ENCODE measurements around the gene WEE2.
"Not testable (repeated sequence)": the region's sequence is repeated elsewhere in the genome, so short reads cannot be mapped to it uniquely, and the experiment has no call there.

WEE2 gene

GRCh38 chr7:141708351-141708750 lies at the start of gene WEE2:
WEE2 (plus strand) TSS chr7:141708353; CDS start chr7:141708759, 406 bp downstream.
- DNase-seq: no peak

DNA sequence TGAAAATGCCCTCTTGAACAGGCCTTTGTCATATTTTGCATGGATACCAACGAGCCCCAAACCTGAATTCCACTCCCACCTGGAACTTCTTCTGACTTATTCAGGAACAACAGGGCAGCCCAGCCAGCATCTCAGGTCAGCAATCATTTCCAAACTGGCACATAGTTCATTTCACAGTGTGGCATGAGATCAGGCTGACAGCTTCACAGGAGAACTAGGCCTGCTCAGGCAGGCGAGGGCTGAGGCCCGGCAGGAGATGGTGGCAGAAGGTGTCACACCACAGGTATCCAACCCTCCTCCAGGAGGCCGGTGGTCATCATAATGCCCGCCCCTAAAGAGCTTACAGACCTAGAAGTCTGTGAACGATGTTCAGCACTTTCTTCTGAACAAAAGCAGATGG lies 48.7 kb upstream of the WEE2 start:
- DNase-seq: no peak

DNA sequence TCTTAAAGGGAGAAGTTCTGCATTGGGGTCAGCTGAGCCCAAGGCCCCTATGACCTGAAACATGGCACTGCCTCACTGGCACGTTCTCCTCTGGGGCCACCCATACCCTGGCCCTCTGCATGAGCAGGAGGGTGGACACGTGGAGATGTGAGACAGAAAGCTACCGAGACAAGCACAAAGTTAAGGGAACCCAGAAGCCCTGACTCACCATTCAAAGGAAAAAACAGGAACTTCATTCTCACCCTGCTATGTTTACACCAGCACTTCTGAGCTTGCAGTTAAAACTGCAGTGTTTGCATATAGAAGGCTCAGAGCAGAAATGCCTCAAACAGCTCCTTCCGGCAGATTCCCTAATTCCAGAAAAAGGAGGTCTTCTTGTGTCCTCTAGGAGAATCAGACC lies 47.9 kb upstream of the WEE2 start:
- DNase-seq: no peak

GRCh38 chr7:141663081-141663849 lies 44.9 kb upstream of the WEE2 start:
- no peak for DNase-seq

DNA sequence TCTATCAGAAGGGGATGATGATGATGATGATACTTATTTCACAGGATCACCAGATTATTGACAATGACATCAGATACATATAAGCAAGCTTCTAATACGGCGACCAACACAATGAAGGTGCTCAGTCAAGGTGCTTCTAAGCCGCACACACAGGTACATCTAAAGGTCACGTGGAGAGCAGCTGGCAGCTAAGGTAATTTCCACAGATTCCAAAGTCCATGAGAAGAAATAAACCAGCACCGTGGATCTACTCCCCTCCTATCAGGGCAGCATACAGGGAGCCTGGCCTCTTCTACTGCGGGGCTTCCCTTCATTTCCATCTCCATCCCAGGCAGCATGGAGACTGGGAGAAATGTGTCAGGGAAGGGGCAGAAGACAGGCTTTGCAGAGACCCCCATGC lies 43.7 kb upstream of the WEE2 start:
- DNase-seq: no peak

DNA sequence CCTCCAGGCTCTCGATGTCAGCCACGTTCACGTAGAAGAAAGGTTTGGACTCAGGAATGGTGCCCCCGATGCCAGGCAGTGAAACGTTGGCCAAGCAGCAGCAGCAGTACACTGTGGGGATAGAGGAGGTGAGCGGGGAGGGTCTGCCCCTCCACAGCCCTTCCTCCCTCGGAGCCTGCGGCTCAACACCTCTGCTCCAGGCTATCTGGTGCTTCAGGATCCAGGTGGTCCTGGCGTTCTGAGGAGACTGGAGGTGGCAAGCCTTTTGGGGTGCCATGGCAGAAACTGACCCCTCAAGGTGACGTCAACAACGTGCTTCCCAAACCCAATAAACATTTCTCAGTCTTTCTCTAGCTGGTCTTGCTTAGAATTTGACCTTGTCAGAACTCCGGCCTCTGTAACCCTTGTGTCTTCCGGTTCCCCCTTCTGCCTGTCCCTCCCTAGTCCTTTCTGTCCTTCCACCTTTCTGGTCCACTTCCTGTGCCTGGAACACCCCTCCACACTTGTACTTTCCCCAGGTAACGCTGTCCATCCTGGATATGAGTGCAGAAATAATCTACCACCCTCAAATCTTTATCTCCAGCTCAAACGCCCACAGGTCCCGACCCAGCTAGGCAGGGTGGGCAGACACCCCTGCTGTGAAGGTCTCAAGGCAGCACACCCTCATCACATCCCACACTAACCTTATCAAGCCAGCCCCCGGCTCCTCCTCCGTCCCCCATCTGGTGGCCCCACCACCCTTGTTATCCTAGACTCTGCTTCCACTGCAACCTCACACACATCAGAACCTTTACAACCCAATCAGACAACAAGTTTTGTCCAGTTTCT lies 42.7 kb upstream of the WEE2 start:
- no peak for DNase-seq

DNA sequence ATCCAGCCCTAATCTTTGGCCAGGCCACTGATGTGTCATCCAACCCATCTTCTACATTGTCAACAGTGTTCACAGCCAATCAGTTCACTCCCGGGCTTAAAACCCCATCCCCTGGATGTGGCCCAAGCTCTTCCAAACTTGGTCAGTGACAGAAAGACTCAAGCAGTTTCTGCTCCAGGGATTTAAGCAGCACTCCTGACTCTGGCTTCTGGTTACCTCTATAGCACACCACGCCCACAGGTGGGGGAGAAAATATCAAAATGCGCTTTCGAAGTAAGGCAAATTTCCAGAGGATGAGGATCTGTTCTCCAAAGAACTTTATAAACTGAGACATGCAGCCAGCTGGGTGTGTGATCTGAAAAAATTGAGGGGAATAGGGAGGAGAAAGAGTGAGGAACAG lies 42.1 kb upstream of the WEE2 start:
- no peak for DNase-seq

DNA sequence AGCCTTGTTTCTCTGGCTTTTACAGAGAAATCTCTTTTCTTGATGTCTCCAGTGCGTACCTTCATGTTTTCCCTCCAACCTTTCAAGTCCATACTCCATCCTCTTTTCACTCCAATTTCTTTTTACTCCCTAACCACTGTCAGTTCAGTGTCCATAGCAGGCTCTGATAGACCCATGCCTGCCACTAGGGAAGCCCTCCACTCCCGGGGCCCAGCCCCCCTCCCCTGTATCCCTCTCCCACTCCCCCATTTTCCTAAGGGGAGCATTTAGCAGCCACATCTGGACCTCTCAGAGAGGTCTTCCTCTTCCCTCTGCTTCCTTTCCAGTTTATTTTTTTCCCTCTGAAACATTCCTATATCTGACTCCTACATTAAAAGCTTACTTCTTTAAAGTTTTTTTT lies 39.3 kb upstream of the WEE2 start:
- DNase-seq: no peak

GRCh38 chr7:141671705-141672496 lies 36.3 kb upstream of the WEE2 start:
- no peak for DNase-seq

- peak; percentile 41 for DNase-seq
Observed at GRCh38 chr7:141673346-141673745, 34.8 kb upstream of the WEE2 start.

- peak; percentile 85 for DNase-seq
Observed at GRCh38 chr7:141674171-141674671, 33.9 kb upstream of the WEE2 start.

- peak; percentile 82 for DNase-seq
Observed at GRCh38 chr7:141674702-141675101, 33.5 kb upstream of the WEE2 start.

GRCh38 chr7:141675436-141676215 lies 32.5 kb upstream of the WEE2 start:
- DNase-seq: no peak

DNA sequence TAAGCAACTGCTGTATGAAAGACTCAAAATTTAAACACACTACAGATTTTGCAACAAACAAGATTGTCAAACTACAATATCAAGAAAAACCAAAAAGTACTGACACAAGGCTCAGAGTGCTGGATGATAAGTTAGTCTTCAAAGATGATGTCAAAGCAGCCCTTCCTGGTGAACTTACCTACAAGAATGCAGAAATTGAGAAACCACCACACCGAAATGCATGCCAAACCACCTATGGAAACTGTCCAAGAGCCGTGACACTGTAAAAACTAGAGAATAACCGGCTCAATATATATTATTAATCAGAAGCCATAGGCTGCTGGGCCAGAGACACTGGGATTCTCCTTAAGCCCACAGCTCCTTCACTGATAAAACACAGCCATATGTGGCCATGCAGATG lies 31.5 kb upstream of the WEE2 start:
- no peak for DNase-seq

GRCh38 chr7:141679014-141679413 lies 29.1 kb upstream of the WEE2 start:
- DNase-seq: no peak

DNA sequence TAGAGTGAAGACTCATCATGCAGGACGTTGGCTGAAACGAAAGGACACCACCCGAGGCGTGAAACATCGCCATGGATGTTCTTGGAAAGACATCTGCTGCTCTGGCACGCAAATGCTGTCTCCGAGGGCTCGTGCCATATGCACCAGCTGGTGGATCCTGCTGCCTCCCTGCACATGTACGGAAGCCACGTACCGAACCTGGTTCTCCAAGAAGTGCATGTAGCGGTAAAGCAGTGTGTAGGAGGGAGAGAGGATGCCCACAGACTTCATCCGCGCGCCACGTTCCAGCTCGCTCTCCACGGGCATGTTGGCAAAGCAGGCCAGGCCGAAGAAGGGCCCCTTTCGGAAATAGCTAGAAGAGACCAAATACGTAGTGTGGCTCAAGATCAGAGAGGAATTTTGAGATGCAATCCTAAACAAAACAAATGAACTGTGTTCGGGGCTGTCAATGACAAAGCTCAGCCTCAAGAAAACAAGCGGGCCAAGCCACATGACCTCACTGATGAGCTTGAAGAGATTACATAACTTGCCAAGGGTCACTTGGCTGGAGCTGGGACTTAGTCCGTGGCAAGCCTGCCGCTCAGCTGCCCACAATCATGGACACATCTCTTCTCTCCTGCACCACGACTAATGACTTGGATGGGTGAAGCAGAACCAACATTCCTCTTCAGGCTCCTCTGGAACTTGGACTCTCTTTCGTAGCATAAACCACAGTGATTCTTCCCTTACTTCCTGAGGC lies 22.7 kb upstream of the WEE2 start:
- DNase-seq: no peak

- no peak for DNase-seq
Observed at GRCh38 chr7:141686074-141686473, 22.1 kb upstream of the WEE2 start.

DNA sequence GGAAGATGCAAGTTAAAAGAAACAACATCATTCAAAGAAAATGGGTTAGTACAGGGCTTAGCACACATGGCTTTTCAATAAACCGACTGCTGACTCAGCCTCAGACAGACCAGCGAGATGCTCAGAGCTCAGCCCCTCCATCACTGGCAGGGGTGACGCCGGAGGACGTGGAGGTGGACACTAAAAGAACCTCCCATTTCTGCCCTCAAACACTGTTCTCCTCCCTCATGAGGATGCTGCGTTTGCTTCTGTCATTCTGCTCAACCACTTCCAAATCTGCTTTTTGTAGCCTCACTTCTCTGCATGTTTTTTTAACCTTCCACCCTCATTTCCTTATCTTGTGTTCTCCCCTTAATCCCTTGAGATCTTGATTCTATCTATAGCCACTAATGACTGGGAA lies 21.5 kb upstream of the WEE2 start:
- DNase-seq: no peak

DNA sequence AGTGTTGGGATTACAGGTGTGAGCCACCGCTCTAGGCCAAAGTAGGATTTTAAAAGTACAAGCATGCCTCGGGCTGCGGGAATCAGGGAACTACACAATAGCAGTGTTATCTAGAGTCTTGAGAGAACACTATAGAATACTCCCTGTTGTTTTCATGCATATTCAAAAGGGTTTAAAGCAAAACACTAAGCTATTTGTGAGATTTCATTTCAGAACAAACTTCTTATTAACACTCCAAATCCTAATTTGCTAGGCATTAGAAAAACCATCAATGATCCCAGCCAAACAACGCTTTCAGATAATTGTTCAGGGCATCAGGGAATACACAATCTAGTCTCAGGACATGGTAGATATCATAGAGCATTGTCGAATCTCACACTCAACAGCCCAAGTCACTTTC lies 20.1 kb upstream of the WEE2 start:
- DNase-seq: no peak

DNA sequence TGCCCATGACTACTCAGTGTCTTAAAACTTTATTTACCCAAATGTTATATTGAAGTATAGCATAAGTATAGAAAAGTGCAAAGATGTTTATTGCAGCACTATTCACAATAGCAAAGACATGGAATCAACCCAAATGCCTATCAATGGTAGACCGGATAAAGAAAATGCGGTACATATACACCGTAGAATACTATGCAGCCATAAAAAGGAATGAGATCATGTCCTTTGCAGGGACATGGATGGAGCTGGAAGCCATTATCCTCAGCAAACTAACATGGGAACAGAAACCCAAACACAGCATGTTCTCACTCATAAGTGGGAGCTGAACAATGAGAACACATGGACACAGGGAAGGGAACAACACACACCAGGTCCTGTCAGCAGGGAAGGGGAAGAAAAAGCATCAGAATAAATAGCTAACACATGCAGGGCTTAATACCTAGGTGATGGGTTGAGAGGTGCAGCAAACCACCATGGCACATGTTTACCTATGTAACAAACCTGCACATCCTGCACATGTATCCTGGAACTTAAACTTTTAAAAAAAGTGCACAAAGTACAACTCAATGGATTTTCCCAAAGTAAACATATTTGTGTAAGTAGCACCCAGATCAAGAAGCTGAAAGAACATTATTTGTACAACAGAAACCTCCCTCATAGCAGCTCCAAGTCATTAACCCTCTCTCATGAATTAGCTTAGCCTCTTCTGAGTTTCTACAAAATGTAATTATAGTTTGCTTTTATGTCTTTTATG lies 18.9 kb upstream of the WEE2 start:
- not testable (repeated sequence) for DNase-seq

- DNase-seq: no peak
Observed at GRCh38 chr7:141691540-141691939, 16.6 kb upstream of the WEE2 start.

Data from eye (tissue), 1 donor.